GM18526 (cell line): Measurements from ENCODE around the gene ATG9A.

Source experiments
- POLR2A ChIP-seq: IDR thresholded peaks from 3 replicates; pipeline ENCODE4 v1.6.1; 2011; ENCODE audit not compliant: insufficient read length; ENCODE audit errors: extremely low read depth

ATG9A gene

DNA sequence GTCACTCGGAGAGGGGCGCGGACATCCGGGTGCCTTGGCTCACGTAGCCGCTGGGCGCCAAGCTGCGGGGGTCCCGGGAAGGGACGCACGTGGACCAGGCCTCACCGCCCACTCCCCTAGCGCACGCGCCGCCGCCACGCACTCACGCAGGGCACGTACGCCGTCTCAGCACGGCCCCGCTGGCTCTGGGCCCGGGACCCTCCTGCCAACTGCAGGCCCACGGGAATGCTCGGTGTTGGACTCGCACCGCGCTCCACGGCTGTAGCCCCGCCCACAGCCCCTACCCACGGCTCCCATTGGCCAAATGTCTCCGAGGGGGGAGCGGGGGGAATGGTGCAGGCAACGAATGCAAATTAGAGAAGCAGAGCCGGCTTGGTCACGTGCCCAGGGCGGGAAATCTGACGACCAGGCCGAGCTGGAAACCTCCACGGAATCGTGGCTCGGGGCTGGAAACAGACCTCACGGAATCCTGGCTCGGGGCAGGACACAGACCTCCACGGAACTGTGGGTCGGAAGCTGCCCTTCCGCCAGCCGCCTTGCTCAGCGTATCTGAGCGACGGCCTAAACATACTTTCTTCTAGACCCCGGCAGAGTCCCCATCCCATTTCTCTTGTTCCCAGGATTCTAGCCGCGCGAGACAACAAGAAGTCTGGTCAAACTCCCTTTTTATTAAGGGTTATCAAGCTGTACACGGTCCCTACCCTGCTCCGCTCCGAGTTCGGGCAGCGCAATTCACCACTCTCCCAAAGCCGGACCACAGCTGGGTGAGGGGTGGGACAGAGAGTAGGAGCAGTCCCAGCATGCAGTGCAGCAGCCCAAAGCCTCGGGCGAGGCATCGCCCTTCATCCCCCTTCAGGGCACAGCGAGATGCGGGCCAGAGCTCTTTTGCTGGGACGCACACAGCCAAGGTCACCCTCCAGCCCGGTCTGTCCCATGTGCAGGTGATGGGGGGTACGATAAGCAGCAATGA is 10.4 kb downstream of the ATG9A start, which contains the start of gene ABCB6:
ABCB6 (minus strand) TSS at position 227 of the 970 bp plus-strand sequence. CDS start 285 bp downstream, outside the sequence.
- peak; percentile 80 for TF ChIP-seq POLR2A

DNA sequence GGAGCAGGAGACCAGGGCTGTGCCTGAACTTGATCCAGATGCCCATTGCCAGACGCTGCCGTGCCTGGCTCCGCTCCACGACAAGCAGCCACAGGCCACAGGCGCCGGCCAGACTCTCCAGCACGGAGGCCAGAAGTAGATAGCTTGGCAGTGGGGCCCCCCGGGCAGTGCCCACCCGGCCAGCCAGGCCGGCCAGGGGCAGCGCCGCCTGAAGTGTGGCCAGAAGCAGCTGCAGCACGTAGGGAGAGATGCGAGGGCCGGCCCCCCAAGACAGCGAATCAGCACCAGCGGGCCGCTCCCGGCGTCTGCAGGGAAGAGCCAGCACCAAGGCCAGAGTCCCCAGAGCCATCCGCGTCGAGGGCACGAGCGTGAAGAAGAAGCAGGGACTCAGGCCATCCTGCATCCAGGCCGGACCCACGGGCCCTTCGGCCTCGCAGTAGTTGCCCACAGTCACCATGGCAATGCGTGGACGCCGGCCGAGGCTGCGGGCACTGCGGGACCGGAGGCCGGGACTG is 11.2 kb downstream of the ATG9A start:
- TF ChIP-seq POLR2A = no peak

GRCh38 chr2:219216535-219216915 is 12.9 kb downstream of the ATG9A start:
- TF ChIP-seq POLR2A = no peak

DNA sequence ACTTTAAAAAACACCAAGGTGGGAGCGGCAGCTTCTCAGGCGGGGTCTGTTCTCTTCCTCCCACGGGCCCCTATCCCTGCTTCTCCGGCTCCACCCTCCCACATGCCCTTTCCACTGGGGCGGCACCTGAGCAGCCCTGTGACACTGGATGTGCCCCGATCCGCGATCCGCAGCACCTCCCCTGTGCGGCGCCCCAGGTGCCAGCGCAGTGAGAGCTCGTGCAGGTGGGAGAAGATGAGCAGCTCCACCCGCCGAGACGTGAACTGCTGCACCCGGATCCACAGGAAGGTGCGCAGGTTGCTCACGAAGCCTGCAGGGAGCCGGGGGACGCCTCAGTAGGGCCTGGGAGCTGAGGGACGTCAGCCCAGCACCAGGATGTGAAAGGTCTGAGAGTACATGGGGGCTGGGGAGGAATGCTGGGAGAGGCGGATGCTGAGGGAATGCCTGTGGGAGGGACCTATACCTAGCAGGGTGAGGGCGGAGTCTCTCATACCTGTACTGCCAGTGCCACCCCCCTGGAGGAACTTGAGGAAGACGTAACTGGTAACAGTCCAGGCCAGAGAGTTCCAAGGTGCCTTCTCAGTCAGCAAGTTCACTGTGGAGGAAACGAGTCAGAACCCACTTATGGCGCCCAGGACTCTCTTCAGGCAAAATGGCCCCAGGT is 13.4 kb downstream of the ATG9A start:
- no peak for TF ChIP-seq POLR2A

DNA sequence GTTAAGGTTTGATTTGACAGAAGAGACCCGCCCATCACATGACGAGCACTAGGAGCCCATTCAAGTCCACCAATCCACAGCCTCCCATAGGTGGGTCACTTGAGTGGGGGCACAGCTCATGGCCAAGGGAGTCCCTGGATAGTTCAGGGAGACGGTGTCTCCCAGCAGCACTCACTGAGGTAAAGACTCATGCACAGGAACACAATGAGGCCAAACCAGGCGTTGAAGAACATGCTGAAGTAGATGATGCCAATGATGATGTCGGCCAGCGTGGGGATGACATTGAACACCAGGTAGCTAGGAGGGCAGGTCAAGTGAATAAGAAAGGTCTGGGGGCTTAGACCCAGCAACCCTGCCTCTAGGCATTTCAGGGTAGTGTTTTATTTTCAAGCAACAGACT is 14.7 kb downstream of the ATG9A start:
- TF ChIP-seq POLR2A = no peak

- TF ChIP-seq POLR2A = no peak
Observed at GRCh38 chr2:219214141-219214540, 15.3 kb downstream of the ATG9A start.

GRCh38 chr2:219213486-219214071 is 15.9 kb downstream of the ATG9A start:
- no peak for TF ChIP-seq POLR2A

GRCh38 chr2:219213026-219213415 is 16.4 kb downstream of the ATG9A start:
- no peak for TF ChIP-seq POLR2A

GRCh38 chr2:219210886-219211362 is 18.5 kb downstream of the ATG9A start:
- no peak for TF ChIP-seq POLR2A

GRCh38 chr2:219210196-219210885 is 19.1 kb downstream of the ATG9A start:
- no peak for TF ChIP-seq POLR2A

DNA sequence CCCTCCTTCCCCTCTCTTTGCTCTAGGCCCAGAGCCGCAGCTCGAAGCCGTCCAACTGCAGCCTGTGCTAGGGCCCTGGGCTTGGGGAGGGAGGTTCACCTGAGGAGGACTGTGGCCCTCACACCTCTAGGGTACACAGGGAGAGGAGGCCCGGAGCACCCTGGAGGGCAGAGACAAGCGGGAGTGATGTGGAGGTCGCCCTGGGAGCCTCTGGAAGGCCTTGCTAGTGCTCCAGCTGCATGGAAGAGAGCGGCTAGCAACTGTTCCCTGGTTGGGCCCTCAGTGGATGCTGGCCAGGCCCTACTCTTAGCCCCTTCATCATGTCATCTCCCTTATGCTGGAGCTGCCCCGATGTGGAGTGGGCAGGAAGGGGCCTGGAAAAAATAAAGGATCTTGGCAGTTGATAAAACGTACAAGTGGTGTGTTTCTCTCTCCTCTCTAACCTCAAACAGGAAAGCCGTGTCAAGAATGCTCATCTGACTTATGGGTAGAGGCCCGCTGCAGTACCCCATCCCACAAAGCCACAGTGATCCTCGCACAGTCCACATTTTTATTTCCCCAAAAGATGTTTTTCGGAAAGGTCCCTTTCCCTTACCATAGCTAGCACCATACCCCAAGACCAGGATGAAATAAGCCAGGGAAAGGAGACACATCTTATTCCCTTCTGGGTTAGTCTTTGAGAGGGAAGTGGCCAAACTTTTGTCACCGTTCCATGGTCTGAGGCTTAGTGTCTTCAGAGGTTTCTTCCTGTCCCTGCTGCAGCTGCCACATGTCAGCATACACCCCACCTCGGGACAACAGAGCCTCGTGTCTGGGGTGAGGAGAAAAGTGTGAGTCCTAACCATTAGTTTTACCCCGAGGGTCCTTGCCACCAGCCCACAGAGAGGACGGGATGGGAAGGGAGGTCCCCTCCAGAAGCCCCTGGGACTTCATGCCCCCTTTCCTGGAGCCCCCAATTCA is 19.9 kb downstream of the ATG9A start:
- no peak for TF ChIP-seq POLR2A

- TF ChIP-seq POLR2A = no peak
Observed at GRCh38 chr2:219207884-219208740, 21.3 kb downstream of the ATG9A start.
